ENCODE data around the gene CLOCK.

Gene CLOCK

DNA sequence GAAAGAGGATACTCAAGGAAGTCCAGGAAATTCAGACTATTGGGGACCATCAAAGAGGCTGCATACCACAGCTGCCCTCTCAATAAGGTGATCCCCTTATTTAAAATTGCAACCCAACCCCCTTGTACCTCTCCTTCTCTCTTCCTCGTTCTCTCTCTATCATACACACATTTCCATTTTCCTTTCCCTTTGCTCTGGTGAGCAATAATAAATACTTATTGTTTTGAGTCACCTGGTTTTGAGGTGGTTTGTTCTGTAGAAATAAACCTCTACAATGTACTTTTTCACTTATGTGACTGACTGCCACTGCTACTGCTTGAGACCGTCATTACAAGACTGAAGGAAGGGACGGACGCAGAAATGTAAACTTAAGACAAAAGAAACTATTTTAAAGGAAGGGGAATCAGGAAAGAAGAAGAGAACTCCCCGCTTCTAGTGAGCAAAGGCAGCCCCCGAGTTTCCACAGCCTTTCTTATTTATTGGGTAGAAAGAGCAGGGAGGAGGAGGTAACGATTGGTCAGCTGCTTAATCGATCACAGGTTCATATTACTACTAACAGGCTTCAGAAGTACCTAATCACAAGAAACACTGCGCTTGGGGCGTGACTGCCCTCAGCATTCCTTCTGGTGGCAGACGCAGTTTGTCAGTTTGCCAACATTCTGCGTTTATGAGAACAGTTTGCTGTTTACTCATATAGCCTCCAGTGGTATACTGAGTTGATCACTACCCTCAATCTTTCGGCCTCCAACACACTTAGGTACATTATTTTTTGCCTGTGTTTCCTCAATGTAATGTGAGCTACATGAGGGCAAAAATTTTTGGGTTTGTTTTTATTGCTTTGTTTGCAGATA lies 167.9 kb downstream of the CLOCK start:
- no peak for DNase-seq
